NCI-H2227 (cell line): Measurements from ENCODE around the gene PPP4R3C.
"Not testable (repeated sequence)": the region's sequence is repeated elsewhere in the genome, so short reads cannot be mapped to it uniquely, and the experiment has no call there.

Experiments
- DNase-seq: peaks from one replicate; lab custom pipeline; 2025; ENCODE audit not compliant: unreplicated experiment; lab: John Stamatoyannopoulos, UW

The PPP4R3C gene

DNA sequence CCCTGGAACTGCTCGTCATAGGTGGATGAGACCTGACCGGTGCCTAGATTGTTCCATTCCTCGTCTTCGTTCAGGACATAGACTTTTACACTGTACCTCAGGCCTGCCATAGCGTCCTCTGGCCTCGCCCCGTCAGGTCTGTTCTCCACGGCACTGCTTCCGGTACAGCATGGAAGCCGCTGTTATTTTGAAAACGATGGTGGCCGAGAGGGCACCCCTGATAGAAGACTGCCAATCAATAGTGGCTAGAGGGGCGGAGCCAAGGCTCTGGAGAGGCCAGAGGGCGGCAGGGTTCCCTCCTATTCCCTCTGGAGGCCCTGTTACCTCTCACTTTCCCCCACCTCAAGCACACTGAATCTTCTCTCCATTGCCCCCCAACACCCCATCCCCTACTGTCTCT lies at the start of gene PPP4R3C:
PPP4R3C (minus strand) TSS at position 155 of the 400 bp plus-strand sequence; CDS start at position 110, 45 bp downstream.
- peak; percentile 86 for DNase-seq

DNA sequence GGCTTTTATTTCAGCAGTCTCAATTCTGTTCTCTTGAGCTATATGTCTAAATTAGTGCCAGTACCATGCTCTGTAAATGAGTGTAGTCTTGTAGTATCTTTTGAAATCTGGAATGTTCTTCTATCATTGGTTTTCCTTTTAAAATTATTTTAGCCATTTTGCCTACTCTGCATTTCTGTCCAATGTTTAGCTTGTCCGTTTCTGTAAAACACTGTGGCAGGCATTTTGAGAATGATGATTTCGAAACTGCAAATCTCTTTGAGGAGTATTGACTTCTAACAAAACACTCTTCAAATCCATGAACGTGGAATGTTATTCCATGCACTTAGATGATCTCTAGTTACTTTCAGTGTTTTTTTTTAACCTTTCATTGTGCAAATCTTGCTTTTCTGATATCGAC lies 28.3 kb upstream of the PPP4R3C start:
- no peak for DNase-seq

DNA sequence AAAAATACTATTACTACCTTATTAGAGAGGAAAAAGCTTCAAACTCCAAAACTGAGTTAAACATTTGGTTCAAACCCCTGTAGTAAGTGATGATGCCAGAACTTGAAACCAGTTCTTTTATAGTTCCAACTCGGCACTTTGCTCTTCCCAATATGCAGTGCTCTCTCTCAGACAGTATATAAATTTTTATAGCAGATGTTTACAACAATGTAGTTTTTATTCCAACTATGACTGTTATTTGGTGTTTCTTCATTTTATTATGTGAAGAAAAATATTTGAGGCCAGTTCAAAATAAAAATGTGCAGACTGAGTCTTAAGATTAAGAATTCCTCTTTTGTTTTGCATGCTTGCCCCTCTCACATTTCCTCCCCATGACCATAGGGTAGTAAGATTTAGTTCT lies 2.9 kb upstream of the PPP4R3C start:
- DNase-seq: no peak

DNA sequence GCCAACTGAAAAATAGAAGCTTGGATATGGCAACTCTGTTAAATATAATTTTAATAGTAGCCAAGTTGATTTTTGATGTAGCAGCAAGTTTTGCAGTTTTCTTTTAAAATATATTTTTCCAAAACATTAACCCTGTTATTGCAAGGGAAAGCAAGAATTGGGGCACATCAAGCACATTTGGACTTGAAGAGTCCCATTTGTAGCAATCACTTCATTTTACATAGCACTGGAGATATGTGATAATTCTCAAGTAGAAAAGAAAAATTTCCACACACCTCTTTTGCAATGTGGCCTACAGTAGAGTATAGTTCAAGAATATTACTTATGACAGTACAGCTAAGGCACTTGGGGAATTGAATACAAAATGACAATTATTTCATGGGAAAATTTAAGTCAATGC lies 1.9 kb upstream of the PPP4R3C start:
- no peak for DNase-seq

DNA sequence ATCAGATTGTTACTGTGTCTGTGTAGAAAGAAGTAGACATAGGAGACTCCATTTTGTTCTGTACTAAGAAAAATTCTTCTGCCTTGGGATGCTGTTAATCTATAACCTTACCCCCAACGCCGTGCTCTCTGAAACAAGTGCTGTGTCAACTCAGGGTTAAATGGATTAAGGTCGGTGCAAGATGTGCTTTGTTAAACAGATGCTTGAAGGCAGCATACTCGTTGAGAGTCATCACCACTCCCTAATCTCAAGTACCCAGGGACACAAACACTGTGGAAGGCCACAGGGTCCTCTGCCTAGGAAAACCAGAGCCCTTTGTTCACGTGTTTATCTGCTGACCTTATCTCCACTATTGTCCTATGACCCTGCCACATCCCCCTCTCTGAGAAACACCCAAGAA lies 4.0 kb downstream of the PPP4R3C start:
- not testable (repeated sequence) for DNase-seq

DNA sequence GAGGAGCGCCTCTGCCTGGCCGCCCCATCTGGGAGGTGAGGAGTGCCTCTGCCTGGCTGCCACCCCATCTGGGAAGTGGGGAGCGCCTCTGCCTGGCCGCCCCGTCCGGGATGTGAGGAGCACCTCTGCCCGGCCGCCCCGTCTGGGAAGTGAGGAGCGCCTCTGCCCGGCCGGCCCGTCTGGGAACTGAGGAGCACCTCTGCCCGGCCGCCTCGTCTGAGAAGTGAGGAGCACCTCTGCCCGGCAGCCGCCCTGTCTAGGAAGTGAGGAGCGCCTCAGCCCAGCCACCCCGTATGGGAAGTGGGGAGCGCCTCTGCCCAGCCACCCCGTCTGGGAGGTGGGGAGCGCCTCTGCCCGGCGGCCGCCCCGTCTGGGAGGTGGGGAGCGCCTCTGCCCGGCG lies 4.6 kb downstream of the PPP4R3C start:
- not testable (repeated sequence) for DNase-seq

DNA sequence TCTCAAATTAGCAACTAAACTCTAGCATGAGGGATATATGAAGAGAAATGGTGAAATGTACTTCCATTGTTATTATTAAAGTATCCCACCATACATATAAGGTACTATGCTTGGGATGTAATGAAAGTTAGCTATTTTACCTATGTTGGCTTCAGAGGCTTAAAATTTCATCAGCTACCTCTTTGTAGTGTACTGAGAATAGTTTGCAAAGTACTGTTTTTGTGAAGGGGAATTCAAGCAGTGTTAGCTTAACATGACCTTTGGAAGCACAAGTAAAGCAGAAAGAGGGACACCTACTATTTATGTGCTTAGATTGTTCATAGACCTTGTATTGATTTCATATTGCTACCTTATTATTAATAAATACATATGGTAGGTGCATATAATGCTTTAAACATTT lies 11.8 kb downstream of the PPP4R3C start:
- no peak for DNase-seq

DNA sequence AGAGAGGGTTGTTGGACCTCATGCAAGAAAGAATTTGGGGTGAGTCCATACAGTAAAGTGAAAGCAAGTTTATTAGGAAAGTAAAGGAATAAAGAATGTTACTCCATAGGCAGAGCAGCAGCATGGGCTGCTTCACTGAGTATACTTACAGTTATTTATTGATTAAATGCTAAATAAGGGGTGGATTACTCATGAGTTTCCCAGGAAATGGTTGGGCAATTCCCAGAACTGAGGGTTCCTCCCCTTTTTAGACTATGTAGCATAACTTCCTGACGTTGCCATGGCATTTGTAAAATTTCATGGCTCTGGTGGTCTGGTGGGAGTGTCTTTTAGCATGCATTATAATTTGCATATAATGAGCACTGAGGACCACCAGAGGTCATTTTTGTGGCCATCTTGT lies 16.7 kb downstream of the PPP4R3C start:
- DNase-seq: no peak

DNA sequence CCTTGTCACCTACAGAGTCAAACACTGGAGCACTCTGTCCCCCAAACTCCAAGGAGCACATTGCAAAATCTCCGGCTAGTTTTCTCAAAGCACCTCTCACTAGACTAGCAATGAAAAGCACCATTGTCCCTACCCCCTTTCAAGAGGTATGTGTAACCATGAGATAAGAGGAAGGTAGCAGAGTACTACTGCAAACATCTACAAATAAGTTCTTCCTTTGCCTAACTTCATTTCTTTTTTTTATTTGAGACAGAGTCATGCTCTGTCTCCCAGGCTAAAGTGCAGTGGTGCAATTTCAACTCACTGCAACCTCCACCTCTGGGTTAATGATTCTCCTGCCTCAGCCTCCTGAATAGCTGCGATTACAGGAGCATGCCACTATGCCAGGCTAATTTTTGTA lies 17.7 kb downstream of the PPP4R3C start:
- no peak for DNase-seq

DNA sequence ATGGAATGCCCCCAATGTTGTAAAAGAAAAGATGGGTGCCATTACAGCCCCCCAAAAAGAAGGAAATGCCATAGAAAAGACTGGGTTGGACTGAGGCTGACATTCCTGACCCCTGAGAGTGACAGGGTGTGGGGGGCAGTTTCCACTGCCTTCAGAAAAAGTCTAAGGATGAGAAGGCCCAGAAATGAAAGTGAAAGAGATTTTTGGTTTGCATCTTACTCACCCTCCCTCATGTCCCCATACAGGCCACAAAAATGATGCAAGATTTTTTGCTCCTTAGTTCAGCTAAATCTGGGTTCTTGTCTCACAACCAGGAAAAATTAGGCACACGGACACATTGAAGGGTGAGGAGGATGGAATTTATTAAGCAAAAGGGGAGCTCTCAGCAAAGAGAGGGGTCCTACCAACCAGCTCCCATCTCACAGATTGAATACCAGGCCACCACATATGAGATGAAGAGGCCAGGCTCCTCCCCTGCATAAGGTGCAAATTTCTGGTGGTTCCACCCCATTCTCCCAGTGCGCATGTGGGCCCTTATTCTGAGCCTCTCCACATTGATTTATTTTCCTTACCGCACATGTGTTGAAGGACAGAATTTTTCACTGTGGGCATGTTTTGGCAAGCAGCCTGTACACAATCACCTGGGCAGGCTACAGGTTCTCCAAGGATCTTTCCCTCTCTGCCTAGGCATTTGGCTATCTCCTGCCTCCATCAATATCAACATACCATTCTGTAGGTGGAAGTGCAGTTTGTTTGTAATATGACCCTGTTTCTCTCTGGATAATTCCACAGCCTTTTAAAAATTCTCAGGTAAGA lies 18.8 kb downstream of the PPP4R3C start:
- DNase-seq: no peak

DNA sequence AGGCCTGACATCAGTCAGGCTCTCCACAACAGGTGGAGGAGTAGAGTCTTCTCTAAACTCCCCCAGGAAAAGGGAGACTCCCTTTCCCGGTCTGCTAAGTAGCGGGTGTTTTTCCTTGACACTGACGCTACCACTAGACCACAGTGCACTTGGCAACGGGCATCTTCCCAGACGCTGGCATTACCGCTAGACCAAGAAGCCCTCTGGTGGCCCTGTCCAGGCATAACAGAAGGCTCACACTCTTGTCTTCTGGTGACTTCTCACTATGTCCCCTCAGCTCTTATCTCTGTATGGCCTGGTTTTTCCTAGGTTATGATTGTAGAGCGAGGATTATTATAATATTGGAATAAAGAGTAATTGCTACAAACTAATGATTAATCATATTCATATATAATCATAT lies 20.7 kb downstream of the PPP4R3C start:
- peak; percentile 19 for DNase-seq

DNA sequence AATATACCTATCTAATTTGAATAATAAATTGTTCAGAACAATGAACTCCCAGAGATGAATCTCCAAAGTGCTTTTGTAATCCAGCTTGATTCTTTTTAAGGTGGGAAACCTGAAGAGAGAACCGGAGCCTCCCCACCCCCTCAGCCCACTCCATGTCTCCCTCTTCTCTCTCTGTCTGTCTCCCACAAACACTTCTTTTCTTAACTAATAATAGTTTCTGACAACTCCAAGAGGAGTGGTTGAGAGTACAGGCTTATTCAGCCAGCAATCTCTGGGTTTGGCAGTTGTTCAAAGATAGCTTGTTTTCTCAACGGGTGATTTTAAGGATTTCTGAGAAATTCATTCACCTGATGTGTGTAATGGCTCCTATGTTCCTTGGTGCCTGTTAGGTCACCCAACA lies 23.4 kb downstream of the PPP4R3C start:
- DNase-seq: no peak

DNA sequence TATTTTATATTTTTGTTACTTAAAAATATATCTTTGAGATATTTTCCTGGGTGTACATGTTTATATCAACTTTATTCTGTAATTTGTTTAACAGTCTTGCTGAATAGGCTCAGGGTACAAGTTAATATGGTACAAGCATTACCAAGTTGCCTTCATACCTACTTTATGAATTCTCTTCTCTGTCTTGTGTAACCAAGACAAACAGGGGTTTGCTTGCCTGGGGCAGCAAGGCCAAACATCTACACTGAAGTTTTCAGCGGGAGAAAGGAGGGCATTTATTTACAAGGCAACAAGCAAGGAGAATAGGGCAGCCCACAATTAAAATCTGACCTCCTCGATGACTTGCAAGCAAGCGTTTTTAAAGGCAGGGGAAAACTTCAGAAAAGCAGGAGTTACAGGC lies 24.2 kb downstream of the PPP4R3C start:
- DNase-seq: no peak

DNA sequence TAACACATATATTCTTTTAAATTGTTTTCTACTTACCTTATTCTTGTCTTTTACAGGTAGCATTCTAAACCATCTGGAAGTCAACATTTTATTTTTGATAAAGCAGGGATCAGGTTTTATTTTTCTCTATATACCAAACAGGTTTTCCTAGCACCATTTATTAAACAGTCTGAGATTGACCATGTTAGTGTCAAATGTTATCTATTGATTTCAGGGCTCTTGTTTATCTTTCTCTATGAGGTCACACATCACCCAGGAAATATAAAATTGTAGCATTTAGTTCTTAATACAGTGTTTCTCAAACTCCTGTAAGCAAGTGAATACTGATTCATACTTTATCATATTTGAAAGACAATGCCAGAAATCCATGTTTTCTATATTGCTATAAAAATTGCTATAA lies 28.1 kb downstream of the PPP4R3C start:
- DNase-seq: no peak
